RPMI7951 (cell line): ENCODE data around the gene DIPK1B. TPM values are rescaled to one million over a fixed set of nuclear protein-coding genes. Genes with fewer than 3 reads are reported as not detected.

ENCODE experiments used
- DNase-seq: peaks from one replicate; pipeline ENCODE4 v3.0.0-alpha.2; 2012; ENCODE audit warnings: low read depth
- total RNA-seq: library from RNA; depleted of rRNA; stranded (reverse); fragments of >200 nt; shearing (Covaris generic); gene quantifications from 2 replicates; pipeline ENCODE4 v1.2.3, GENCODE V29; 2014

Gene DIPK1B
- total RNA-seq, 1 experiment from 2014 or later, result not detected

DNA sequence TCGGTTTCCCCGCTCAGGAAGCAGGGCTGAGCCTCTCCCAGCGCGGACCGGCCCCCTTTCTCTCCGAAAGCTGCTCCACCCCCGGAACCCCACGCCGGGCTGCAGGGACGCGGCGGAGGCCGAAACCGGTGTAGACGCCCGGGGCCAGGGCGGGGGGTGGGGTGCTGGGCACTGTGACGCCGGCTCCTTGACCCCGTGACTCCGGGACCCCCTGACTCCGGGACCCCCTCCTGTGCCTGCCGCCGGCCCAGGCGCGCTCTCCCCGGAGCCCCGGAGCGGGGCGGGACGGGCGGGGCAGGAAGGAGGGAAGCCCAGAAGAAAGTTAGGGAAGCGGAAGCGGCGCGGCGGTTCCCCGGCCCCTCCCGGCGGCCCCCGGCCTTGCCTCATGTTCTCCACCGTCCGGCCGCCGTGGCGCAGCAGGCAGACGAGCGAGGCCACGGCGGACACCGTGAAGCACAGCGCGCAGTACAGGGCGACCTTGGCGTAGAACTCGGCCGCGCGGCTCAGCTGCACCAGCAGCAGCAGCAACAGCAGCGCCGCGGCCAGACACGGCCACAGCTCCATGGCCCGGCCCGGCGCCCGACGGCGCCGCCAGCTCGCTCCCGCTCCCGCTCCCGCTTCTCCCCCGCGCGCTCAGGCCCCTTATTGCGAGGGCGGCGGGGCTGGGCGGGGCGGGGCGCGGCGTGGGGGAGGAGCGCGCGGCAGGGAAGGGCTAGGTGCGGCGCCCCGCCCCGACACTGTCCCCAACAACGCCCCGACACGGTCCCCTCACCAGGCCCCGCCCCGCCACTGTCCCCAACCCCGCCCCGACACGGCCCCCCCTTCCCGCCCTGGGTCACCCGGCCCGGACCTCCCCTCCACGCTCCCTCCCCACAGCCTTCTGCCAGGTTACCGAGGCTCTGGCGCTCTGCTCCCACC lies 25.3 kb upstream of the DIPK1B start, which contains the start of gene AGPAT2:
AGPAT2 (minus strand) TSS at position 664 of the 918 bp plus-strand sequence; CDS start at position 564, 100 bp downstream.
- DNase-seq, result peak; percentile 64

DNA sequence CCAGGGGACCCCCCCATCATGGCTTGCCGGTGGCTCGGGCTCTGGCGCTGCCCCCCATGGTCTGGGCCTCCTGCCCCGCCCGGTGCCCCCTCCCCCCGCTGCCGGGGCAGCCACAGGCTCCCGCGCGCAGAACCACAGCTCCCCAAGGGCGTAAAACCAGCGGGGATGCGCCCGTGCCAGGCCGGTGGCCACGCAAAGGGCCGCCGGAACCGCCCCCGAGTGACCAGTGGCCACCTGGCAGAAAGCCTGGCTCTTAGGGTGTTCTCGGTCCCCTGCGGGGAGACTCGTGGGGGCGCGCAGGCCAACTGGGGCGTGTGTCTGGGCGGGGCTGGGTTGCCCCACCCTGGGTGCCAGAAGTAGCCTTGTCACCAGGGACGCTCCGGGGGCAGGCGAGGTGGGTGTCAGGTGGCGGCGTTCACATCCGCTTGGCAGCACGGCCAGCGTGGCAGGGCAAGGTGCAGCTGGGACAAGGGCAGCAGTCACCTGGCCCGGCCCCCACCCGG lies 24.6 kb upstream of the DIPK1B start:
- DNase-seq, result no peak

DNA sequence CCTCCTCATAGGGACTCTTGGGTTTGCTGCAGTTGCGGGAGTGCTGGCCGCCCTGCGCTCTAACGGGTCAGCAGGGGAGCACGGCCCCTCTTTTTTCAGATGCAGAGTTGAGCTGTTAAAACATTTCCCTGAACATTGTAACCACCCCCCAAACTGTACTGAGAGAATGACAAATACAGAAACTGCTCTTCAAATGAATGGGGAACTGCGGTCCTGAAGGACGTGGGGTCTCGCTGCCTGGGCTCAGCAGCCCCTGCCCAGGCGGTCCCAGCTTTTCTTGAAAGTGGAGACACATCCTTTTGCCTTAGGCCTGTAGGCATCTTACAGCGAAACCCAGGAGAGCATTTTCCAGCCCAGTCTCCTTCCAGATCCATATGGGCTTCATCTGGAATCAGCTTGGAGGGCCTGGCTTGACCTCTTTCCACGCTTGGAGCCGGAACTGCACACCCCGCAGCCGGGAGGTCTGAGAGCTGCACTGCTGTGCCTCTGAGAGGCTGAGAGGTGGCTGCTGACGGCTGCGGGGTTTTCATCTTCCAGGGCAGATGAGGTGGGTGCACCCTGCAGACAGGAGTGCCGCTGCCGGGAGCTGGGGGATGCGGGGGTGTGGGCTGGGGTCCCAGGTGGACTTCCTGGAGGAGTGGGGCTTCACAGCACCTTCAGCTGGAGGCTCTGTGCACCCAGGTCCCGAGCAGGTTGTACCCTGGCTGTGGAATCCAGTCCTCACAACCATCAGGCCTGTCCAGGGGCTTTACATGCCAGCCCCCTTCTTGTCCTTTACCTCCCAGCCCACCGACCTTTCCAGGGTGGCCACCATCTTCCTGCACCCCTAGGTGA lies 23.9 kb upstream of the DIPK1B start:
- no peak for DNase-seq

DNA sequence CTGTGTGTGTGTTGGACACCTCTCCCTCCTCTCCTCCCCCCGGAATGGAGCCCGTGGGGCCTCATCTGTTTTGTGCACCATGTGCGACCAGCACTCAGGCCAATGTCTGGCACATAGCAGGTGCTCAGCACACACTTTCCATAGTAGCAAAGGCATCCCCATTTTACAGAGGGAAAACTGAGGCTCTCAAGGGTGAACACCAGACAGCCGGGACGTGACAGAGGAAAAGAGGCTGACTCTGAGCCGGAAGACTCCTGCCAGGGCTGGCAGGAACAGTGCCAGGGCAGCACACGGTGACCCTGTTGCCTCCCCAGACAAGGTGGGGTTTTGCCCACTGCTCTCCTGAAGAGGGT lies 23.3 kb upstream of the DIPK1B start:
- DNase-seq, result no peak

DNA sequence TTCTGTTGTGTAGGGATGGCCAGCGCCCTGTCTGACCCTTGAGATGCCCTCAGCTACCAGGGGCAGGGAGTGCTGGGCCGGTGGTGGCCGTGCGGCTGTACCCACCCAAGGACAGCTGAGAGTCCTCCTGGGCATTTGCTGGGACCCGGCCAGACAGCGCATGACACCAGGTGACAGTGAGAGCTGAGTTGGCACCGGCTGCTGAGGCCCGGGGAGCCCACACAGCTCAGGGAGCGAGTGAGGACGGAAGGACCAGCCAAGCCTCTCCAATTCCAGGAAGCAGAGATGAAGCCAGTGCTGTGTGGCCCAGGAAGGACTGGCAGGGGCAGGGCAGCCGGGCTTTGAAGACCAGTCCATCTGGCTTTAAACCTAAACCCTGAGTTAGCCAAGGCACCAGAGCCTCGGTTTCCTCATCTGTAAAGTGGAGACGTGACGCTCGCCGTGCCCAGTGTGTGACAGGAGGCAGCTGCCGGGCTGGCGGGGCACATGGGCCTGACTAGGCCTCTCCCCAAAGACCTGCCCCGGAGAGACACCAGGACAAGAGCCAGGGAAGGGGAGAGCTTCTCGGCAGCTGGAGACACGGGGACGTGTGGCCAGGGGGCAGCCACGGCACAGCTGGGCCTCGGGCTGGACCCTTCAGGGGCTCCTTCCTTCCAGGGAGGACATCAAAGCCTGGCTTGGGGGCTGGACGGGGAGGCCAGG lies 22.1 kb upstream of the DIPK1B start:
- no peak for DNase-seq

DNA sequence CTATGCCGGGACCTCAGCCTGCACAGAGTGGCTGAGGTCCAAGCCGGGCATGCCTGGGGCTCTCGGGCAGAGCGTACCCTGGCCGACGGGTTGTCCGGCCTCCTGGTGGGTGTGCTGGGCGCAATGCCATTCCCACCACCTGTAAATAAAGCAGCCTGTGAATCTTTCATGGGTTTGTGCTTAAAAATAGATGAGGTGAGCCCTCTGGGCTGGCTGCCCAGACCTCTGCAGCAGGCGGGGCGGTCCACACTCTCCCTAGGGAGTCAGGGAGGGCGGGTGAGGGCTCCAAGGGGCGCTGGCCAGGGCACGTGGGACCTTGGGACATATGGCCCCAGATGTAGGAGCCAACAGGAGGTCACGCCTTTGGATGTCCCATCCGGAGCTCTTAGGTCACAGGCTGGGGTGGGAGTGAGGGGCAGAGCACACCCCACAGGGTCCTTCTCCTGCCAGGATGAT lies 21.5 kb upstream of the DIPK1B start:
- no peak for DNase-seq

DNA sequence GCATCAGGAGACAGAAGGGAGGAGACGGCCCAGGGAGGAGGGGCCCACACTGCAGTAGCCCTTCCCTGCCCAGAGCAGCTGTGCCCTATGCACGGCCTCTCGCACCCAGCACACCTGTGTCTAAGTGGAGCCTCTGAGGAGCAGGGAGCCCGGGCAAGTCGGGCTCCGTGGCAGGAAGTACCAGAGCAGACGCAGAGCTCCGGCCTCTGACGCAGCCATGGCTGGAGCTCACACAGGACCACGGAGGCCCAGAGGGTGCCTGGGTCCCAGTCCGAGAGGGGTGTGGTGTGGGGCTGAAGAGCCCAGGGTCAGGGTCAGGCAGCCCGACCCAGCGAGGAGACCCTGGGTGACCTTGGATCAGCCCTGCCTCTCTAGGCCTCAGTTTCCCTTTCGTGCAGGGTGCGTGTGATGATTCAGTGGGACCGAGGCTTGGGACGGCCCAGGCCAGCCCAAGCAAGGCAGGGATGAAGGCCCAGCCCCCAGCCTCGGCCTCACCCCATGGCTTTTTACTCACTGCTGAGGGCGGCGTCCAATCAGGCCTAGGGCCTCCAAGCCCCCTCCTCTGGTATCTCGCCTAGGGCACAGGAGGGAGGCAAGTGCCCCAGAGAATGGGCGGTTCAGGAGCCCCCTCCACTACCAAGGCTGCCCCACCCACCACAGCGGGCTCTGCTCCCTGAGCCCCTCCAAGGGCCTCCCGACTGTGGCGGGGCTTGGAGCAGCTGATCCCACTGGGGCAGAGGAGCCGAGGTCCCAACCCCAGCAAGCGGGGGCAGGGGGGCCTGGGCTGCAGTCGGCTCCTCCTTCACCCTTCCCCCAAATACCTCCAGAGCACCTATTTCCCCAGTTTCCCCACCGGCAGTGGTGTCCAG lies 20.8 kb upstream of the DIPK1B start:
- DNase-seq, result no peak

DNA sequence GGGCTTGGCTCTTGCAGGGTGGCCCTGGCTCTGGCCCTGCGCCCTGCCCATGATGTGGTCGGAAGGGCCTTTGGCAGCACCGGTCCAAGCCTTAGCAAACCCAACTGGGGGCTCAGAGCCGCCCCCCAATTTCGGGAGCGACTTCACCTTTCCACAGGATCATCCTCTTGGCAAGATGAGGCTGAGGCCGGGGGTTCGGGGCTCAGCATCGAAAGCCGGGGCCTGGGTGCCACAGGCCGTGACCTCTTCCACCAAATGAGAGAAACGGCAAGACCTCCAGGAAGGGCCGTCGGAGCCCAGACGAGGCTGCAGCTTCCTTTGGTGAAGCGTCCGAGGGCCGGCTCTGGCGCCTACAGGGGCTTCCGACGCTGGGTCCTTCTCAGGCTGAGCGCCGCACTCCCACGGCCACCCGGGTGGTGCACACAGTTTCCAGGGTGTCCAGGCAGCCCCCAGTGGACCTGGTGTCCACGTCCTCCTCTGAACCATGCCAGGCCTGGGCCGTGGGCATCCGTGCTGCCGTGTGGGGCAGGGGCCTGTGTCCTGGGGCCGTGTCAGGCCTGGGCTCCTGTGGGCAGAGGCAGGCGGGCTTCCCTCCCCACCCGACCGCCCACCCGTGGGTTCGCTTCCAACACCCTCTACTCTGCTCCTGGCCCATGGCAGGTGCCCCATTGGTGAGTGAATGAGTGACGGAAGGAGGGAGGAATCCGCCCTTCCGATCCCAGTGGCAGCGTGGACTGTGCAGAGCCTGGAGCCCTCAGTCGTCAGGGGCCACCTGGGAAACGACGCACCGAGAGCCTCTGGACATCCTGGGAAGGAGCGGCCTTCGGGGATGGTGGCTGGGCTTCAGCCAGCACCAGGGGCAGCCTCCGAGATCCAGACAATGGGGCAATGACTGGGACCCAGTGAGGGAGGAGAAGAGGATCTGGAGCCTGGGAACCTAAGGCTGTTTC lies 19.9 kb upstream of the DIPK1B start:
- no peak for DNase-seq

DNA sequence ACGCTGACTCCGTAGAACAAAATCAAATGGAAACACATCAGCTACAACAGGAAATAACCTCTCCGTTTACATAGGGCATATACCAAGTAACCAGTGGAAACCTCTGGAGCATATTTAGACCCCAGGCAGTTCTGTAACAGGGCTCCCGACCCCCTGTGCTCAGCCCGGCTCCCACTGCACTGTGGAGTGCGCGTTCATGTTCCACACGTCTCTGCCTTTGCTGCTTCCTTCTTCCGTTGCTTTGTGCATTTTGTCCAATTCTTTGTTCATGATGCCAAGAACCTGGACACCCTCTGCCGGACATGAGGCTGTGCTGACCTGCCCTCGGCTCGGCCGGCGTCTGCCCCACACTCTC lies 19.3 kb upstream of the DIPK1B start:
- no peak for DNase-seq

DNA sequence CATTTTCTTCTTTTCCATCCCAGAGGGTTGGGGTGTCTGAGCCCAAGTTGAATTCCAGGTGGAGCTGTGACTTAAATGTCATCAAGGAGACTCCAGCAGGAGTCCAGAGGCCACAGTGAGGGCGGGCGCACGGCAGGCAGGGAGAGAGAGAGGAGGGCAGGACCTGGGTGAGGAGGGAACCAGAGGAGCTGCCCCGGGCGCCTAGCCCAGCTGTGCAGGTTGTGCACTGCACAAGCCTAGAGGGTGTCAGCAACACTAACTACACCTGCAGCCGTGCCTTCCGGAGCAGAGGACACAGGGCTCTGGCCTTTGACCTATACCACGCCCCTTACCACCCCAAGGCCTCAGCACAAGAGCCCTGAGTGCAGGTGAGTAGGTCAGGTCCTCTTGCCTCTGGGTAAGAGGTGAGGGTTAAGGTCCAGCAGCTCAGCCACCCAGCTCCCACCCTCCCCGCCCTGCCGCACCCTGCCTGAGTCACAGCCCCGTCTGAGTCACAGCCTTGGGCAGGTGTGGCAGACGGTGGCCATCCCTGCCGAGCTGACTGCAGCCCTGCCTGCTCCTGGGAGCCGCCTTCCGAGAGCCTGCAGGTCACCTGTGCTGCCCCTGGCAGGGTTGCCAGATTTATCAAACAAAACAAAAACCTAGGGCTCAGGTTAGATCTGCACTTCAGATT lies 18.7 kb upstream of the DIPK1B start:
- peak; percentile 30 for DNase-seq

DNA sequence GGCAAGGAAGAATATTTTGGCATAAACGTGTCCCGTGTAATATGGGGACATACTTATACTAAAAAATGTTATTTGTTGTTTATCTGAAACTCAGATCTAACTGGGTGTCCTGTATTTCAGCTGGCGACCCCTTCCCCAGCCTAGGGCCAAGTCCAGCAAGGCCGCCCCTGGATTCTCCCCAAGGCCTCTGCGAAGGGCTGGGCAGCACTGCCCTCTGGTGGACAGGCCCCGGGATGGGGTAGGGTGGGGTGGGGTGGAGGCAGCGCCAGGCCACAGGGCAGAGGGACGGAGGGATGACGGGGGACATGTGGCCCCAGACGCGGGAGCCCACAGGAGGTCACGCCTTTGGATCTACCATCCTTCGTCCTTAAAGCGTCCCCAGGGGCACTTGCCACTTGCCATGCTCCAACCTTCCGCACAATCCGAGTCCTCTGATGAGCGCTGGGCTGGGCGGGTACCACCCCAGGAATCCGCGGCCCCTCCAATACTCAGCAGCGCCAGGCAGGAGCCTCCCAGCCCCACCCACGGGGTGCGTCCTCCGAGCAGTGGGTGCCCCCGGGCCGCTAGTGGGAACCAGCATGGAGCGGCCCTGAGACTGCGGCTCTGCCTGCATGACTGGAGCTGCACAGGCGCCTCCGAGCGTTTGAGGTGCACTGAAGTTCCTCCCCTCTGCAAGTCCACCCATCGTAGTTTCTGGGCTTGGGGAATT lies 18.1 kb upstream of the DIPK1B start:
- no peak for DNase-seq

DNA sequence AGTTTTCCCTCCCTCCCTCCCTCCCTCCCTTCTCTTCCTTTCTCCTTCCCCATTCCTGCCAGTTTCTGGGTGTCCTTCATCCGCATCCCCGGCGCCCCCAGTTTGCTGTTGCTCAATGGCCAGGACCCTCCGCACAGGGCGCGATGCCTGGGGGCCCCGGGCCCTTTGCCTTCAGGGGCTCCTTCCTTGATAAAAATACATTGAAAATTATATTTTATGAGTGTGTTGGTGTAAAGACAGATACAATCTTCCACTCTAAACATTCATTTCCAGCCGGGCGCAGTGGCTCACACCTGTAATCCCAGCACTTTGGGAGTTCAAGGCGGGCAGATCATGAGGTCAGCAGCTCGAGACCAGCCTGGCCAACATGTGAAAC lies 17.5 kb upstream of the DIPK1B start:
- no peak for DNase-seq

DNA sequence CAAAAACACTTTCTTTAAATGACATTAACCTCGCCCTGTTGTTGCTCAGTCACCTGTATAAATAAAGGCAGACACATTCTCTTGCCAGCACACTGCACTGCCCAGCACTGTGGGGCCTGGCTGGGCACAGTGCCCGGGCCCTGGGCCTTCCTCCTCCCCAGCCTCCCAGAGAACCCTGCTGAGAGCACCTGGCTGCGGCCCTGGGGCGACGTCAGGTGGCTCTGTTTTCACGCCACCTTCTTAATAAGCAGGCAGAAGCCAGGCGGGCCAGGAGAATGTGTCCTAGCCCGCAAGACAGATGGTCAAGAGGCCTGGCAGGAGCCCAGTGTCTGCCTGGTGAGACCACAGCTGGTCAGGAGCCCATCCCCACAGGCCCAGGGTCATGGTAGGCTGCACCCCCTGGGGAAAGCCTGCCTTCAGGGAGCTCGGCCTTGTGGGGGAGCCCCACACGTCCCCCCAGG lies 16.9 kb upstream of the DIPK1B start:
- no peak for DNase-seq

DNA sequence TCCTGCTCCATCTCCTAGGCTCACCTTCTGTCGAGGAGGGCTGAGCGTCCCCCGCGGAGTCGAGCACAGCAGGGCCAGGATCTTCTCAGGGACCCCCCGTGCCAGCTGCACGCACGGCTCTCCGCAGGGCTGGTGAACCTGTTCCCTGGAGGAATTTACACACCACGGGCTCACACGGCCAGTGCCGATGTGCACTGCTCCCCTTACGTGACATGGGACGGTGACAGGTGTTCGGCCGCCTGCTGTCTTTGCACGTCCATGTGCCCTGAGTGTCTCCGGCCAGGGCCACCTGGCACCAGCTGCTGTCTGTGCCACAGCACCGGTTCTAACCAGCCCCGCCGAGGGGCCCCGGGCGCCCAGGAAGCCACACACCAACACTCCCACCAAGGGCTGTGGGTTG lies 16.4 kb upstream of the DIPK1B start:
- no peak for DNase-seq

DNA sequence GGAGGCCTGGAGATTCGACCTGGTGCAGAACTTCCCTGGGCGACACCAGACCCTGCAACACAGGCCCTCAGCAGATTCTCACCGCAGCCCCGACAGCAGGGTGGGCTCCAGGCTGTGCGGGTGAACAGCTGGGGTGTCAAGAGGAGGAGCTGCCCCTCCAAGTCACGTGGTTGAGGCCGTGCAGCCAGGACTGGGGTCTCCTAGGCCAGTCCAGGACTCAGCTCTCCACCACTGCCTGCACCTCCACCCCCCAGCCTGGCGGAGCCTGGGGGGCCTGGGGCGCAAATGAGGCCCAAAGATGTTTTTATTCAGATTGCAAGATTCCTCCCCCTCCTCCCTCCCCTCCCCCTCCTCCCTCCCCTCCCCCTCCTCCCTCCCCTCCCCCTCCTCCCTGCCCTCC lies 15.9 kb upstream of the DIPK1B start:
- no peak for DNase-seq

DNA sequence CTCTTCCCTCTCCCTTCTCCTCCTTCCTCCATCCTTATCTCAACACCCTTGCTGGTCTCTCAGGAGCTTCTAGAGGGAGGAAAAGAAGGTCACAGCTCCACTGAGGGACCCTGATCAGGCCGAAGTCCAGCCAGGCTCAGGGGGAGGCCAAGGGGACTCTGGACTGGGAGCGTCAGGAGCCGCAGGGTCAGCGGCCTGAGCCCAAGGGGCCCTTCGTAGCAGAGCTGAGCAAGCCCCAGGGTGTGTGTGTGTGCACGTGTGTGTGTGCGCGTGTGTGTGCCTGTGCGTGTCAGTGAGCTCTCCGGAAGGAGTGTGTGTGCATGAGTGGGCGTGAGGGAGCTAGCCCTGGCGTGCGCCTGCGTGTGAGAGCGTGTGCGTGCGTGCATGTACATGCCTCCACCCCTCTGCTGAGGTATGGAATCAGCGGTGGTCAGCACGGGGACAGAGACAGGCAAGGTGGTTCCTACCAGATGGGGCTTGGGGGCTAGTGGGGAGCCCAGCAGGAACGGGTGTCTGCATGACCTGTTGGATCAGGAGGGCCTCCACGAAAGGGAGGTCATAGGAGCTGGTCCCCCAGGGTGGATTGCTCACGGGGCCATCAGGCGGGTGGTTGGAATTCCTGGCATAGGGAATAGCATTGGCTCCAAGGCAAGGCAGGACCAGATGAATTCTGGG lies 15.1 kb upstream of the DIPK1B start:
- DNase-seq, result peak; percentile 43

DNA sequence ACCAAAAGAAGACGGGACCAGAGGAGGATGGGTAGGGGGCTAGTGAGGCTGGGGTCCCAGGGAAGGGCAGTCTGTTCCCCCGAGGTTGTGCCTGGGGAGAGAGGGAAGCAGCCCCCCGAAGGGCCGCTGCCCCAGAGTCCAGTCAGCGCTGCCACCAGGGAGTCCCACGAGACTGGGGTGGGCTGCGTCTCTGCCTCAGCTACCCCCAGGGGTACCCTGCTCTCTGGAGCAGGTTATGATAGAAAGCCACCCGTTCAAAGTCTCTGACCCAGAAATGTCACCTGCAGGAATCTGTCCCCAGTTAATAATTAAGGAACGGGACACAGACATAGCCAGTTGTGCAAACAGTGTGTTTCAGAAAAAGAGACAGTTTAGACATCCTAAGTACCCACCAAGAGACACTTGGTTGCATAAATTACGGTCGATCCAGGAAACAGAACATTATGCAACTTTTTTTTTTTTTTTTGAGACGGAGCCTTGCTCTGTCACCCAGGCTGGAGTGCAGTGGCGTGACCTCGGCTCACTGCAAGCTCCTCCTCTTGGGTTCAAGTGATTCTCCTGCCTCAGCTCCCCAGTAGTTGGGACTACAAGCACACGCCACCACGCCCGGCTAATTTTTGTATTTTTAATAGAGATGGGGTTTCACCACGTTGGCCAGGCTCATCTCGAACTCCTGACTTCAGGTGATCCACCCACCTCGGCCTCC lies 14.4 kb upstream of the DIPK1B start:
- DNase-seq, result no peak
